SKM-1 treated with dmso at 0.1 percent for 144 hours (cell line): ENCODE data around the gene GRPR.
"Not testable (repeated sequence)": the region's sequence is repeated elsewhere in the genome, so short reads cannot be mapped to it uniquely, and the experiment has no call there.

ENCODE experiments used
- DNase-seq: peaks from one replicate; lab custom pipeline; 2025; ENCODE audit not compliant: unreplicated experiment; lab: John Stamatoyannopoulos, UW

GRPR gene

DNA sequence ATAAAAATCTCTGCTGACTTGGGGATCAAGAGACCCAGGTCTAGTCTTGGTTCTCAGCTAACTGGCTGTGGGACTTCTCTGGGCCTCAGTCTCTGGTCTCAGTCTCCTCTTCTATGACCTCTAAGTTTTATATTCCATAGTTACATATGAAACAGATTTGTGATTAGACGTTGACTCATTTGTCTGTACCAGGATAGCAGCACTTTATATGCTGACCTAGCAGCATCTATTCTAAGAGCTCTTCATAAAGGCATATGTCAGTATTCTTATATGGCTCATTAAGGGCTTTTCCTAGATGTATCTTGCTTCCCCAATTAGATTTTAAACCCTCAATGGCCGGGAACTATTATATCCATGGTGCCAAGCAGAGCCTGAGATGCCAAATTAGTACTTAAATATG is 12.7 kb downstream of the GRPR start:
- no peak for DNase-seq

DNA sequence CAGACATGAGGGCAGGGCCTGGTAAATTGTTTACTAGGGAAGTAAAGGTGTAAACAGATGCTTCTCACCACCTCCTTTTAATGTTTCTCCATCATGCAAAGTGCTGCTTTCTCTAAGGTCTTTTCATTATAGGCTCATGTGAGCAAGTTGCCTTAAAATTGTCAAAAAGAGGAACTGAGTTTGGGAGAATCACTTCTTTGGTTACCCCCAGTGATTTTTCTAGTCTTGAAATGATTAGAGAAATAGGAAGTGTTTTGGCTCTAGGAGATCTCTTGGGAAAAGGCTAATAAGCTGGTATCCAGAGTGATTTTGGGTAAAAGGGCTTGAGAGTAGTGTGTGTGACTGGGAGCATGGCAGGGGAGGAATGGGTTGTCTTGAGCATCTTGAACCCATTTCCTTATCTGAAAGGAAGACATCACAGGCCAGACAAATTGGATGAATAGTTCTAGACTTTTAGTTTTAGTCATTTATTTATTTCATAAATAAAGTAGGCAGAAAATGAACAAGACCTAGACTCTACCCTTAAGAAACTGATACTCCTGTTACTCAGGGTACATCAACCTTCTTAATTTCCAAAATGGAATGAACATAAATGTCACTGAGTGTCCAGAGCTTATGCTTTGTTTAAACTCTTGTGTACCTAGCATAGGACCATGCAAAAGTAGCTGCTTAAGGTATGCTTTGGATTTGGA is 14.2 kb downstream of the GRPR start:
- DNase-seq = peak; percentile 8

DNA sequence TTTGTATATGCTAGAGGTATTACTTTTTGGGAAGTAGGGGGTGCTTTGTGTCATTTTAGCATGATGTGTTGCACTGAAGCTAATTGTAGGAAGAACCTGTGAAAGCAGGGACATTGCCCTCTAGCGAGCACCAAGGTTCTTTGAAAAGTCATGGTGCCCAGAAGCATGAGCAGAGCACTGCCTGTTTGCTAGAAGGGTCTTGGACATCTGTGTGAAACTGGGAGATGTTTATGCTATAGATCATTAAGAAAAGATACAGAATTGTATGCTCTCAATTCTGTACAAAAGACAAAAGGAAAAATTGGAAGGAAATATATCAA is 14.7 kb downstream of the GRPR start:
- no peak for DNase-seq

DNA sequence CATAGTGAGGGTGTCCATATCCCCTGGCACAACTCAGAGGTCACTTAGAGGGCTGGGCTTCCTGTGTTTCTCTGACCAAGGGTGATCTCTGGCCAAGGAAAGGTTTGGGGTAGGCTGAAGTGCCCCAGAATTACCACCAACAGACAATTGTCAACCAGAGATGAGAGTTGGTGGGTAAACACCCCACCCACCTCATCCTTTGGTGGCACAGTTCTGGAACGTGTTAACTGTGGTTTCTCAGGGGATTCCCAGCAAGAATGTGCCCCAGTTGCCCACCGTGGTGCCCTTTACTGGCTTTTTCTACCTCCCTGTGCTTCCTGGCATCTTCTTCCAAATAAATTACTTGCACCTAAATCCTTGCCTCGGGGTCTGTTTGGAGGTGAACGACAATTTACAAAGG is 17.1 kb downstream of the GRPR start:
- DNase-seq = no peak

DNA sequence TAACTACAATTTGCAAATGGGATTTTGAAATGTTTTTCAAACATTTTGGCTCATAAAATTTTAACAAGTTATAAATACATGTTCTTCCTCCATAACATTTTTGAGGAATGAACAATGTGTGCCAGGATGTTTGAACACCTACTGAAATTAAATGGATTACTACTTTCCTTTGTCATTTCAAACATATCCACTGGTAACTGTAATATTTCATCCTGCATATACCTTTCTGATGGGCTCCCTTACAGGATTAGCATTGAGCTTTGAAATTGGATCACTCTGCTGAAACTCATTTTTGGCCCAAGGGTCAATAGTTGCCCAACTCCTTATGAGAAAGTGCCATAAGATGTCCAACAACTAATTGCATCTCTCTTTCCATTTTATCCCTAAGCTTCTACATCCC is 17.6 kb downstream of the GRPR start:
- no peak for DNase-seq

DNA sequence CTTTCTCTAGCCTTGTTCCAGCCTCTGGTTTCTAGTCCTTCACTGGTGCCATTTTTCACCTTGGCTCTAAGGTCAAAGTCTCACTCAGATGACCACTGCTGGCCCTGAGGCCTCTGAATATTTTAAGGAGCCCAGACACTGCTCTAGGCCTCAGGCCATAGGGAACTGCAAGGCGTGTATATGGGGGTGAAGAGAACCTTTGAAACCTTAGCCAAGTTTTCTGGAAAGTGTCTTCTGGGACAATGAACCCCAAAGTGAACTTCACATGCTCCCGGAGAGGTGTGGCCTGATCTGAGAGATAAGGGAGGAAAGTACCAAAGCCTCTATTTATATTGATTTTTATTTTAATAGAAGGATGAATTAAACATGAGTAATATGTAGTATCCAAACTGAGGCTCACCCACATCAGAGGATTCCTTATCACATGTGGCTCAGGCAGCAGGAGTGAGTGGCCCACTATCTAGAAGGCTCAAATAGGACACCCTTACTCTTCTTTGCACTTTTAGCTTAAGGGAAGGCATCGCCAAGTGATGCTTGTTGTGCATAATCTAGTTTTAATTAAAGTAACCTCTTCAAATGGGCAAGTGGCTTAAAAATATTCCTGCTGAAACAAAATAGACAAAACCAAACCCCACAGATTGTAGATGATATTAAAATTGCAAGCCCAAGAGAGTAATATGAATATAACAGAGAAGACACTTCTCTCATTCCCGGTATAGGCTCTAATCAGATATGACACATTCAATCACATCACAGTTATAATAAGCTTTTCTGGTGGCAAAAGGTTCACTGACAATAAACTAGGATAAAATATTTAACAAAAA is 18.3 kb downstream of the GRPR start:
- DNase-seq = no peak

DNA sequence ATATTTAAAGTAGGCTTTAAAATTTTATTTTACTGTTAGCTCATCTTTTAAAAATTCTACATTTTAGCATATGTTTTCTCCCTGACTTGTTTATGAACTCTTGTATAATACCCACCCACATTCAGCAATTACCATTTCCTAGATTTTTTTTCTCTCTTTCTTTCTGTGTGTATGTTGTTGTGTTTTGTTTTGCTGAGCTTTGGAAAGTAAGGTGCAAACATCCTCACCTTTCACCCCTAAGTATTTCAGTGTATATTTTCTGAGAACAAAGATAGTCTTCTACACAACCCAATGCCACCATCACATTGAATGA is 18.8 kb downstream of the GRPR start:
- DNase-seq = no peak

DNA sequence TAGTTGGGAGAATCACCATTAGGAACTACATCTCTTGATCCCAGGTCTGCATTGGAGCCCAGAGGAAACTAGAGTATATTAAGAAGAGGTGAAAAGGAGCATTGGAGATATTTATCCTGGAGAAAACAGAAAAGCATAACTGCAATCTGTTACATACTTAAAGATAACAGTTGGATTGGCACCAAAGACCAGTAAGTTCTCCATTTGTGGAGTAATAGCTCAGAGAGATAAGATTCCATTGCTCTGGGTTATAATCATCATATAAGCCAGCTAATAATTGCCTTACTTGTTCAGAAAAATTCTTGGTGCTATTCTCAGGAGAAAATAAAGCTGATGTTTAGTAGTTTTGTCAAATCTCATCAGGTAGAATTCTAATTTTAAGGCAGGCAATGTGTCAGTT is 20.6 kb downstream of the GRPR start:
- no peak for DNase-seq

DNA sequence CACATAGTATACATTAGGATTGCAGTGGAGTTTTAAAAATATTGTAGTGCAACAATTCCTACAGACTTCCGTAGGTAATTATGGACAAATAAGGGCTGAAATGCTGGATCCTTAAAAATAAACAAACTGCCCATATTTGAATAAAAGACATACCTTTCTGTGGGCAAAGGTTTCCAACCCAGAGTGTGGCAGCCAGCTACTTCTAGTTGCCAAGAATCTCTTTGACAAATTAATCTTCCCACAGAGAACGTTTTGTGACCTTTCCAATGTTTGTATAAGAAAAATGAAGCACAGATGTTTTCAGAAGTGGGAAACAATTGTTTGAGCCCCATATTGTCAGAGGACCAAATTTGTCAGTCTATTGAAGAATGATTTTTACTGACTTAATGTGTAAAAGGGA is 21.1 kb downstream of the GRPR start:
- DNase-seq = no peak

DNA sequence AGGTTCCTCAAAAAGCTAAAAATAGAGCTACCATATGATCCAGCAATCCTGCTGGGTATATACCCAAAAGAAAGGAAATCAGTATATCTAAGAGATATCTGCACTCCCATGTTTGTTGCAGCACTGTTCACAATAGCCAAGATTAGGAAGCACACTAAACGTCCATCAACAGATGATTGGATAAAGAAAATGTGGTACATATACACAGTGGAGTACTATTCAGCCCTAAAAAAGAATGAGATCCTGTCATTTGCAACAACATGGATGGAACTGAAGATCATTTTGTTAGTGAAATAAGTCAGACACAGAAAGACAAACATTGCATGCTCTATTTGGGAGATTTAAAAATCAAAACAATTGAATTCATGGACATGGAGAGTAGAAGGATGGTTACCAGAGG is 21.7 kb downstream of the GRPR start:
- DNase-seq = not testable (repeated sequence)

DNA sequence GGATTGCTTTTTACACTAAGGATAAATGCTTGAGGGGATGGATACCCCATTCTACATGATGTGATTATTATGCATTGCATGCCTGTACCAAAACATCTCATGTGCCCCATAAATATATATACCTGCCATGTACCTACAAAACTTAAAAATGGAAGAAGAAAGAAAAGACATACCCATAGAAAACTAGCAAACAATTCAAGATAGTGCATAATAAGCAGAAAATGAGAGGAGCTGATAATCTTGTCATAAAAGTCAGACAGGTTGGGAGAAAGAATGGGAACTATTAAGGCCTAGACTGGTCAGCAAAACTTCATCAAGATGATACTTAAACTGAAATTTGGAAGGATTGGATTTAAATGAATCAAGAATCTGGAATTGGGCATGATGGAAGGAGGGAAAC is 22.3 kb downstream of the GRPR start:
- no peak for DNase-seq

DNA sequence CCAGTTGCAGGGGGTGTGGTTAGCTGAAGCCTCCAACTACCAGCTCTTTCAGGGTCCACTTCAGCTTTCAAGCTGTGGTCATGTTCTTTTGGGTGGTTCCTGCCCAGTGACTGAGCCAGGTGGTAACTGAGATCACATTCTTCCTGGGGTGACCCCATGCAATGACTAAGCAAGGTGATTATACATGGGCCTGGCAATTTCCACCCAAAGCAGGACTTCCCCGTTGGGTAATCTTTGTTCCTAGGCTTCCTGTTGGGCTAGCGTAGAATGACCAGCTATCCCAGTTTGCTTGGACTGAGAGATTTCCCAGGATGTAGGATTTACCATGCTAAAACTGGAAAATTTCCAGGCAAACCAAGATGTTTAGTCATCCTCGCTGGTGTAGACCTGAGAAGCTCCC is 25.5 kb downstream of the GRPR start:
- DNase-seq = no peak

DNA sequence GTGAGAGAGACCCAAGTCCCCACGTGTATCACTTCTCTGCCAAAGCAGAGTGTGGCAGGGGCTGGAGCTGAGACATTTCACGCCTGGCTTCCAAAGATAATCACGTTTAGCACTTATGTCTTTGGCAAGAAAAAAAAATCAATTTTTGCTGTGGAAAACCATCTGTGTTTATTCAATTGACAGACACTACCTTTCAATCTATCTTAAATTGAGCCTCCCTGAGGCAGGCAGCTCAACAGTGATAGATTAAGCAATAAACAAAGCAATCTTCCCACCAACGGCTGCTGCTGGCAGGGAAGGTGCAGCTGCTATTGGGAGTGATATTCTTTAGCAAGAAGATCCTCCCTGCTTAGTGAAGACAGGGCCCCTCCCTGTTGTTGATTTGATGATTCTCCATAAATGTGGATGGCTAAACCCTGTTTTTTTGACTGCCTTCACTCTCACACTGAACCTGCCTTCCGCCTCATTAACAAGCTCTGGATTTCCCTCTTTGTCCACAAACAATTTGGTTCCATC is 32.3 kb downstream of the GRPR start:
- no peak for DNase-seq

DNA sequence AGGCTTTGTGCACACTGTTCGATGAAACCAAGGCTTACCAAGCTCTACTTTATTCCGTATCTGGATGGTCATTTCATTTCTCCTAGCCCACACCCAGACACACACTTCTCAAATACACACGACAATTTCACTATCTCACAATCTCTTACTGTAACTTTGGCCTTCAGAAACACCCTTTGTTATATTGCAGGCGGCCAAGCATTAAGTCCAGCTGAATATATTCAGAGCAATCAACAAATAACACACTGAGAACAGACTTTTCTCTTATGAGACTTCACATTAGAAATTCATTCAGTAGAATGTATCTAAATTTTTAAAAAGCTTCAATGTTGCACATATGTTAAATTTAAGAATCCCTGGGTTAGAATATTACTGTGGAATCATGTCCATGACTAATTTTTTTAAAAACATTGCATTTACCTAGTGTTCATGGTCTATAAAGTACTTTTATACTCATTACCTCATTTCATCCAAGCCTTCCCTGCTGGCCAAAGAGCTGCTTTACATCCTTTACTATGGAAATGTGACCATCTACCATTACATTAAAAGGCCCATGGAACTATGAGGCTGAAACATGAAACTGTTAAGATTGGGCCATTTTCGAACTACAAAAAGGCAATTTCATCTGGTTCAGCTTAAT is 33.4 kb downstream of the GRPR start:
- DNase-seq = no peak

DNA sequence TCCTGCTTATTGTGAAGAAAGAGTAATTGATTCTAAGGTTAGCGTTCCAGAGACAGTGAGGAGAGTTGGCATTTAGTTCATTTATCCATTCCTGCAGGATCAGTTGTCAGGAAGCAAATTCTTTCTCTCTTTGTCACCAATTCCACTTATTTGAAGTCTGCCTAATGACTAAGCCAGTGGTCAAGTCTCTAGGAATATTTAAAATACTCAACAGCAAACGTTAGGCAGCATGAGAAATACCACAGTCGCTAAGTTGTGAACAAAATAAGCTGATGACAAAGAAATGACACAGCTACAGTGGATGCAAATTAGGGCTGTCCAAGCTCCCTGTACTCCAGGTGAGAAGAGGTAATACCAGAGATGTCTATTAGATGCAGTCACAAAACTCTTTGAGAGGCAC is 37.4 kb downstream of the GRPR start:
- no peak for DNase-seq

DNA sequence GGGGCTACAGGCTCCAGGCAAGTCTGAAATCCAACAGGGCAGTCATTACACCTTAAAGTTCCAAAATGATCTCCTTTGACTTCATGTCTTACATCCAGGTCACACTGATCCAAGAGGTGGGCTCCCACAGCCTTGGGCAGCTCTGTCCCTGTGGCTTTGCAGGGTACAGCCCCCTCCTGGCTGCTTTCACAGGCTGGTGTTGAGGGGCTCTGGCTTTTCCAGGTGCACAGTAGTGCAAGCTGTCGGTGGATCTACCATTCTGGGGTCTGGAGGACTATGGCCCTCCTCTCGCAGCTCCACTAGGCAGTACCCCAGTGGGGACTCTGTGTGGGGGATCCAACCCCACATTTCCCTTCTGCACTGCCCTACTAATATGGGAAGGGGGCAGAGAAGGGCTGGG is 37.8 kb downstream of the GRPR start:
- not testable (repeated sequence) for DNase-seq

DNA sequence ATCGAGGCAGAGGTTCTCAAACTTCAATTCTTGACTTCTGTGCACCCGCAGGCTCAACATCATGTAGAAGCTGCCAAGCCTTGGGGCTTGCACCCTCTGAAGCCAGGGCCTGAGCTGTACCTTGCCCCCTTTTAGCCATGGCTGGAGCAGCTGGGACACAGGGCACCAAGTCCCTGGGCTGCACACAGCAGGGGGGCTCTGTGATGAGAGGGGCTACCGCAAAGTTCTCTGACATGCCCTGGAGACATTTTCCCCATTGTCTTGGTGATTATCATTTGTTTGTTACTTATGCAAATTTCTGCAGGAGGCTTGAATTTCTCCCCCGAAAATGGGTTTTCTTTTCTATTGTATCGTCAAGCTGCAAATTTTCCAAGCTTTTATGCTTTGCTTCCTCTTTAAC is 39.0 kb downstream of the GRPR start:
- no peak for DNase-seq

DNA sequence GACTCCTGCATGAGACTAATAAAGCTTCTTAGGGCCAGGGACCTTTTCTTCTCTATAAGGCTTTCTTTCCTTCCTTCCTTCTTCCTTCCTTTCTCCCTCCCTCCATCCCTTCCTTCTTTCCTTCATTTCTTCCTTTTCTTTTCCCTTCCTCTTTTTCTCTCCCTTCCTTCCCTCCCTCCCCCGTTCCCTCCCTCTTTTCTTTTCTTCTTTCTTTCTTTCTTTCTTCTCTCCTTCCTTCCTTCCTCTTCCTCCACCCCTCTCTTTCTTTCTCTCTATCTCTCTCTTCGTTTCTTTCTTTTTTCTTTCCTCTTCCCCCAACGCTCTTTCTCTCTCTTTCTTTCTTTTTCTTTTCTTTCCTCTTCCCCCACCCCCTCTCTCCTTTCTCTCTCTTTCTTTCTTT is 41.4 kb downstream of the GRPR start:
- DNase-seq = no peak

DNA sequence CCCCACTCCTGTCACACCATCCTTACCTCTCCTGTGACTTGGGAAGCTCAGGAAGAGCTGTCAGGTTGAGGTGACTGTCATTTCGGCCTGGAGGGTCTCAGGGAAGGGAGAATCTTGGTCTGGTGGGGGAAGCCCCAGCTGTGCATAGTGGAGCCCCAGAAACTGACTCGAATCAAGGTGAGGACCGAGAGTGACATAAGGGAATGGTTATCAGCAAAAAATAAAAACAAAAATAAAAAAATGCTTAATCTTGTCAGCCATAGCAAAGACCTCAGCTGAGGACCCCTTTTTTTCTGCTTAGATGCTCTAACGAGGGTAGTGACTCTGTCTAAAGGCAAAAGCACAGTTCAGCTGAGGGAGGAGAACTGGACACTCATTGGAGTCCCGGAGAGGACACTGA is 43.8 kb downstream of the GRPR start, which contains the start of gene MAGEB17:
TSS of gene MAGEB17 (plus strand) at position 301 of the 400 bp plus-strand sequence. CDS start 2,902 bp downstream, outside the sequence.
- DNase-seq = no peak

DNA sequence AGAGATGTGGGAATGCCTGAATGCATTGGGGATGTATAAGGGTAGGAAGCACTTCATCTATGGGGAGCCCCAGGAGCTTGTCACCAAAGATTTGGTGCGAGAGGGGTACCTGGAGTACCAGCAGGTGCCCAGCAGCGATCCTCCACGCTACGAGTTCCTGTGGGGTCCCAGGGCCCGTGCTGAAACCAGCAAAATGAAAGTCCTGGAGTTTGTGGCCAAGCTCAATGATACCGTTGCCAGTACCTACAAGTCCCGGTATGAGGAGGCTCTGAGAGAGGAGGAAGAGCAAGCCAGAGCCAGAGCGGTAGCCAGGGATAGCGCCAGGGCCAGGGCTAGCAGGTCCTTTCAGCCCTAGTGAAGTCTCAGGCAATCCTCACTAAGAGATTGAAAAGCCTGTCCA is 47.7 kb downstream of the GRPR start:
- DNase-seq = no peak

DNA sequence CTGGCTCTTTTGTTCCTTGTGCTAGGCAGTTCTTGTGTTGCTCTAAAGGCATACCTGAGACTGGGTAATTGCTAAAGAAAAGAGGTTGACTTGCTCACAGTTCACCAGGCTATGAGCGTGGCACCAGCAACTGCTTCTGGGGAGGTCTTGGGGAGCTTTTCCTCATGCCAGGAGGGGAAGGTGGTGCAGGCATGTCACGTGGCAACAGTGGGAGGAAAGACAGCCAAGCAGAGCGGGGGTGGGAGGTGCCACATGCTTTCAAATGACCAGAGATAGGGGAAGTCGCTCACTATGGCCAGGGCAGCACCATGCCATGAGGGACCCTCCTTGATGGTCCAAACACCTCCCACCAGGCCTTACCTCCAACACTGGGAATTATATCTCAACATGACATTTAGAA is 48.6 kb downstream of the GRPR start:
- no peak for DNase-seq

DNA sequence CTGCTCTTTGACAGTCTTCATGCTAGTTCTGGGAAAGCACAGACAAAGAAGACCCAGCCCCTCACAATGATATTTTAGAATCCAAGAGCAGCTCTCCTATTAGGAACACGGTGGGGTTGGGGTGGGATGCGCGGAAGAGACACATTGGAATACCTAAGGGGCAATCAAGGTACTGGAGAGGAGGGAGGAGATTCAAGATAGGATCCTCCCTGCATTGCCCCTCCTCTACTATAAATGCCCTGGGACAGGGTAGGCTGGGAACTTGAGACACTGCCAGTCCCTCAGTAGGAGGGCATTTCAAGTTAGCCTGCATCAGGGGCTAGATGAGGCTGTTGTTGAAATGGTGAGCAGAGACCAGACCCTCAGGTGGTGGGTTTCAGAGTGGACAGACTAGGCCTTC is 49.0 kb downstream of the GRPR start:
- DNase-seq = no peak
